NCI-H2227 (cell line): ENCODE data around the gene PCBP3.

Experiments used
- DNase-seq: peaks from one replicate; lab custom pipeline; 2025; ENCODE audit not compliant: unreplicated experiment; lab: John Stamatoyannopoulos, UW

PCBP3 gene

DNA sequence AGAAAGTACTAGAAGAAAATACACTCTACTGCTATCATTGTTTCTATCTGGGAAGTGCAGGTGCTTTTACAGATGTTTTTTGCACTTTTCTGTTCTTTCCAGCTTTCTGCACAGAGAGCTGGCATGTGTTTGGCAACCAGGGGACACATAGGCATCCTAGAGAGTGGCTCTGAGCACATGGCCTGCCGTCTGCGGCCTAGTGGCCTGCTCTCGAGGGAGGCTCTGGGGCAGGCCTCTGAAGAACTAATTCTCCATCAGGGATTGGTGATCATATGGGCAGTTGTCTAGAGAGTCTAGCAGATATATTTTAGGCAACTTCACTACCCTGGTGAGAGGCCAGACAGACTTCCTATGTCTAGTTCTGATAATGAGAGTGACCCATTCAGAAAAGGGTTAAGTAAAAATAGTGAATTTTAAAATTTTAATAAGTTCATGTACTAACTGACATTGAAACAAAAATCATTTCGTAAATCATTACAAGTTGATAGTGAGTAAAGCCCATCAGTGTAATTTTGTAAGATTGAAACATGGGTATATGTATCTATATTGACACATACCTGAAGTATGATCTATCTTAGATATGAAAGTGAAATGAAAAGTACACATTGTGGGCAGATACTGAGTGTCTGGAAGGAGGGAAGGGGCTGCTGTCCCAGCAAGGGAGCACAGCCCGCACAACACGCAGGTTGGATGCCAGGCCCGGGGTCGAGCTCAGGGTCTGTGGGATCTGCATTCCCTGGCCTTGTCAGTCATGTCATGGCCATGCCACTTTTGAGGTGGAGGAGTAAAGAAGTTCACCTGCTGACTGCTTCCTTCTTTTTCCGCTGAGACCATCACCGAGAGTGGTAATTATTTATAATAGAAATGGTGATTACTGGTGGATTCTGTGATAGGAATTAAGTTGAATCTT is 79.8 kb downstream of the PCBP3 start:
- DNase-seq = no peak

DNA sequence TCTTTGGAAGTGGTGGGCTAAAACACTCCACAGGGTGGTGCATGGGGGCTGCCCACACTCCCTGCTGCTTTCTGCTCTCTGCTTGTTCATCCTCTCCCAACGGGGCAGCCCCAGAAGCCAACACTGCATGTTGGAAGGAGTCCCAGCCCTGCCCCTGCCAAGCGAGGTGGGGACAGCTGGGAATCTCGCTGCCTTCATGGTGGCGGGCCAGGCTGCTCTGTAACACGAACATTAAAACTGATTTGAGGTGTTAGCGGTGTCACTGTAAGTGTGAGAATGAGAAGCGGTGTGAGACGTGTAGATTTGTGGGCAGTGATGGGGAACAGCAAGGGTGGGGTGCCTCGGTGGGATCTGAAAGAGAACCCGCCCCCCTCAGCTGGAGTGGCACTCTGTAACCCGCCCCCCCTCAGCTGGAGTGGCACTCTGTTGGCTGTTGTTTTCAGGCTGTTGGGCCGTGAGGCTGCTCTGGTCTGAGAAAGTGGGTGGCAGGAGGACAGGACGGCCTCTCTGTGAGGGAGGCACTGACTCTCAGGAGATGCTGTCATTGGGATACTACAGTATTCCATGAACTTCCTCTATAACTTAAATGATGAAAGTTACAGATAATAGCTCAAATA is 80.9 kb downstream of the PCBP3 start:
- DNase-seq = peak; percentile 22

GRCh38 chr21:45724994-45725843 is 81.7 kb downstream of the PCBP3 start:
- no peak for DNase-seq

DNA sequence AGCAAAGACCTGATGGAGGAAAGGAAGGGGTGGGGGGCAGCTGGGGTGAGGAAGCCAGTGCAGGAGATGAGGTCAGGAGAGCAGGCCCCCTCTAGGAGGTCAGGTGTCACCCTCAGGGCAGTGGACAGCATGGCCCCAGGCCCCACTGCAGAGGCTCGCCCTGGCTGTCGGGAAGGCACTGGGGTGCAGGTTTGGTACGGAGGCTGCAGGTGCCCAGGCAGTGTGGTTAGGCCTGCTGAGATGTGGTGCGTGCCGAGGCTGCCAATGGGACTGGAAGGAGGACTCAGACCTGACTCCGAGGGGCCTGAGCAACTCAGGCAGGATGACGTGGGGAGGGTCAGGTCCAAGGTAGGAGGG is 82.3 kb downstream of the PCBP3 start:
- no peak for DNase-seq

DNA sequence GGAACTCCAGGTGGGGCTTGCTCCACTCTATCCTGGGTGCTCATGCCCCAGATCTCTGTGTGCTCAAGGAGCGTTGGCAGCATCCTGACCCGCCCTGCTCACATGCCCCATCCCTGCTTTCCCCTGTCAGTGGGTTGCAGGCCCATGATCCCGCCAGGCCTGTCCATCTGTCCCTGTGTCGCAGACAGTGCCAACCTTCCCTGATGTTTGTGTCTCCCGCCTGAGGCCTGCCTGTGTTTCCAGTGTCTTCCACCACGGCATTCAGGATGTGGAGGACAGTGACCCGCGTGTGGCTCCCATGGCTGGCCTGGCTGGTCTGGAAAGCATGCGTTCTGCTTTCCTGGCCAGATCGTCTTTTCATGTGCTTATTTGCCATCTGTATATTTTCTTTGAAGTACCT is 82.9 kb downstream of the PCBP3 start:
- no peak for DNase-seq

DNA sequence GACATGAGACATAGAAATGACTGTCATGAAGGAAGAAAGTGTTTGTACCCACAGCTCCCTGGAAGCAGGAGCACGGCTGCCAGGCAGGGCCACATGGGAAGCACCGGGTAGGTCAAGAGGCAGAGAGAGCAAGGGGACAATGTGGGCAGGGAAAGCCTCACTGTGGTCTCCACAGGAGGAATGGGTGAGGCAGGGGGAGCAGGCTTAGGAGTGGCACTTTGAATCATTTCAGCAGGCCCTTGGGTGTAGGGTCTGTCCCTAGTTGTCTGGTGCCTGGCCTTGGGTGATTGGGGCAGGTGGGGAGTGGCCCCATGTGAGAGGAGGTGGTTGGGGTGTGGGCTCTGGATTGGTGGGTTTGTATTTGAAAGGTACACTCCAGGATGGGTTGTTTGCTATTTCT is 83.9 kb downstream of the PCBP3 start:
- no peak for DNase-seq

DNA sequence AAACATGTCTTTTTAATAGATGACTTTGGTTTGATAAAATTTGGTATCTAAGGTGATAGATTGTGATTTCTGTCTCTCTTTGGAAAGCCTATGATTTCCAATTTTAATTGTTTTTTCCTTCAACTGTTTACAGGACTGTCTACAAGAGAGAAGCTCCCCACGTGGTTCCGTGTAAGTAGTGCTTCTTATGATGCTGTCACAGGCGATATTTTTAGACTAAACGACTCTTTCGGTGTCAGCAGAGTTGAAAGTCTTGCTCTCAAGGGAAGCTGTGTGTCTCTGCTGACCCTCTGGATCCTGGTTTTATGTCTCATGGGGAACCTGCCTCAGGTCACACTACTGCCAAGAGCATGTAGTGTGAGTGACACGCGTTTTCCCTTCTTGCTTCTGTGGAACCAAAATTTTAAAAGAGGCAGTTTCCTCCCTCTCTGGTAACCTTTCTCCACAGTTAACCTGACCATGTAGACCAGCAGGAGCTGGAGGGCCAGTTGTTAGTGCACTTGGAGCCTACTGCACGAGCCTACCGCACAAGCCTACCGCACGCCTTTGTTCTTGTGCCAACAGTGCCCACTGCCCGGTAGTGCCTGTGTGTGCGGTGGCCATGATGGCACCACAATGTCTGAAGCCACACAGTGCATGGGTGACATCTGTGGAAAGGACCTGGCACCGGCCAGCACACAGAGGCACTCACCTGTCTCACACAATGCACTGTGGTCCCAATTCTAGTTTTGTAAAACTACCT is 91.9 kb downstream of the PCBP3 start:
- no peak for DNase-seq

DNA sequence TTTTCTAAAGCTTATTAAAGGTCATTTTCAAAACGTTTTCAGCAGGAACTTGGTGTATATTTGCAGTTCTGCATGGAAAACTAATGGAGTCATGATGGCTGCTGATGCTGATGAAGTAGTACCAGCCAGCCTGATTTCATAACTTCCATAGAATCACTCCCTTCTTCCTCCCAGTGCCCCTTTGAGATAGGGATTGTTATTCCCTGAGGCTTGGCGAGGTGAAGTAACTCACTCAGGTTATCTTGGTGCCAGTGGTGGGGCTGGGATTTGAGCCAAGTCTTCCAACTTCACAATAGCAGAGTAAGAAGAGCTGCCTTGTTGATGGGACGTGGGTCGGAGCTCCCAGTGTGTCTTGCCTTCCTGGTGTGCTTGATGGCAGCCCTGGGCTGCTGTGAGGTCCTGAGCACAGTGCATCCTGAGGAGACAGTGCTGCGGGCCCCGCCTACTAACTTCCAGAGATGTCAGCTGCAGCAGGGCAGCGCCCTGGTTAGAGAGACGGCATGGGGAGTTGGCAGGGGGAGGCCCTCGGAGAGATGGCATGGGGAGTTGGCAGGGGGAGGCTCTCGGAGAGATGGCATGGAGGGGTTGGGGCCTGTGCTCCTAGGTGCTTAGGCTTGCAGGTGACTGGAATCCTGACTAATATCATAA is 92.6 kb downstream of the PCBP3 start:
- no peak for DNase-seq

DNA sequence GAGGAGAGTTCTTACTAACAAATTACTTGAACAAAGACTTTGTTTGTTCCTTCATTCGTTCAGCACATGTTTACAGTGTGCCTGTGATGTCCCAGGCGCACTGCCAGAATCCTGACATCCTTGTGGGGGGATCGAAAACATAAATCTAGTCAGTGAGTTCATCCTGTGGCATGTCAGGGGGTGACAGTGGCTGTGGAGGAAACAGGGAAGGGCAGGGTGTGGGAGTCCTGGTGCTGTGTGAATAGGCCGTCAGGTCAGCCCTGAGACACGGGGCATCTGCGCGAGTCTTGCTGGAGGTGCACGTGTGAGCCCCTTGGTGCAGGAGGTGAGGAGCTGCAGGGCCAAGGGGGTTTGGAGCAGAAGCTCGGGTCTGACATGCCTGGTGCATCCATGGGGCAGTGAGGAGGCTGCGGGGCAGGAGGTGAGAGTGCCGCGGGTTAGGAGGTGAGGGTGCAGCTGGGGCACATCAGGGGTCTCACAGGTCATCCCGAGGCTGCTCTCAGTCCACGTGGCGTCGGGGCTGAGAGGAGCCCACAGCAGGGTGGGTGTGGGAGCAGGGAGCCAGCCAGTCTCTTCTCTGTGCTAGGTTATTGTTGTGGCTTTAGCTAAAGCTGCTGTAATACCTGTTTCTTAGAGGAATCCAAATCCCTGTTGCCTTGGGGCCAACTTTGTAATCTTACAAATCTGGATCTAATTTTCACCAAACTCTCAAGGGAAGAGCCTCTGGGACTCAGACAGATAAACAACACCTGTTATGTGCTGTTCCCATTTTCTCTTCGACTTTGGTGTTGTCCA is 93.4 kb downstream of the PCBP3 start:
- DNase-seq = no peak

GRCh38 chr21:45737485-45738166 is 94.1 kb downstream of the PCBP3 start:
- no peak for DNase-seq

GRCh38 chr21:45739218-45740087 is 95.9 kb downstream of the PCBP3 start:
- DNase-seq = no peak

DNA sequence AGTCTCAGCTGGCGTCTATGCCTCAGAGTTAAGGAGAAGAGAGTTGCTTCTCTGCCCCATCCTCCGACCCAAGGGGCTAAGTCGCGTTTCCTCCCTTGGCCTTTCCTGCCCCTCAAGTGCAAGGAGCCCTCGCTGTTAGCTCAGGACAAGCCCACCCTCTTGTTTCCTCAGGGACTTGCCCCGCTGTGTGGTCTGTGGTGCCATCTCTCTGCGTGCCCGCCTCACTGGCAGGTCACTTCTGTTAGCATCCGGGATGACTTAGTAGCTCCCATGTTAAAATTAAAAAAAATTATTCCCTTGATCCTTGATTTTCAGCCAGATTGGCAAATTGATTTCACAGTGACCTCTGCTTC is 96.5 kb downstream of the PCBP3 start:
- DNase-seq = no peak

- no peak for DNase-seq
Measured at GRCh38 chr21:45740491-45741357, 97.2 kb downstream of the PCBP3 start.

GRCh38 chr21:45741691-45742090 is 98.2 kb downstream of the PCBP3 start:
- DNase-seq = no peak

- no peak for DNase-seq
Measured at GRCh38 chr21:45742247-45742646, 98.7 kb downstream of the PCBP3 start.

GRCh38 chr21:45745256-45745655 is 101.7 kb downstream of the PCBP3 start:
- no peak for DNase-seq

GRCh38 chr21:45747233-45747766 is 103.8 kb downstream of the PCBP3 start:
- peak; percentile 34 for DNase-seq
